ENCODE data around the gene COL7A1. TPM values are rescaled to one million over a fixed set of nuclear protein-coding genes. Genes with fewer than 3 reads are reported as not detected.
"Not testable (repeated sequence)": the region's sequence is repeated elsewhere in the genome, so short reads cannot be mapped to it uniquely, and the experiment has no call there.

Gene COL7A1
- polyA plus RNA-seq, 10 donors, result 3.2 to 54.8 (median 5.4) TPM

GRCh38 chr3:48543271-48543866, 51.8 kb downstream of the COL7A1 start:
- DNase-seq, result peak in 1 of 3 donors; percentile 54

- no peak for DNase-seq
Measured at GRCh38 chr3:48538451-48538850, 56.7 kb downstream of the COL7A1 start.

- no peak for DNase-seq
Measured at GRCh38 chr3:48536785-48537184, 58.3 kb downstream of the COL7A1 start.

- DNase-seq, result no peak
Measured at GRCh38 chr3:48536116-48536515, 59.0 kb downstream of the COL7A1 start.

- DNase-seq, result no peak
Measured at GRCh38 chr3:48535578-48535977, 59.6 kb downstream of the COL7A1 start.

GRCh38 chr3:48532977-48533337, 62.2 kb downstream of the COL7A1 start:
- DNase-seq, result no peak

GRCh38 chr3:48532271-48532976, 62.7 kb downstream of the COL7A1 start:
- DNase-seq, result no peak

GRCh38 chr3:48530701-48531100, 64.4 kb downstream of the COL7A1 start:
- DNase-seq, result not testable (repeated sequence)

- no peak for DNase-seq
Measured at GRCh38 chr3:48528754-48529153, 66.4 kb downstream of the COL7A1 start.

GRCh38 chr3:48528048-48528447, 67.1 kb downstream of the COL7A1 start:
- DNase-seq, result no peak

- DNase-seq, result no peak
Measured at GRCh38 chr3:48524970-48525369, 70.2 kb downstream of the COL7A1 start.

- no peak for DNase-seq
Measured at GRCh38 chr3:48521635-48522034, 73.5 kb downstream of the COL7A1 start.

- no peak for DNase-seq
Measured at GRCh38 chr3:48519277-48519643, 75.9 kb downstream of the COL7A1 start.

- DNase-seq, result no peak
Measured at GRCh38 chr3:48518638-48519276, 76.4 kb downstream of the COL7A1 start.

GRCh38 chr3:48518069-48518468, 77.1 kb downstream of the COL7A1 start:
- no peak for DNase-seq

GRCh38 chr3:48516571-48516970, 78.6 kb downstream of the COL7A1 start:
- no peak for DNase-seq

GRCh38 chr3:48514431-48515227, 80.5 kb downstream of the COL7A1 start:
- no peak for DNase-seq

Other genes with a start within 250 kb of the COL7A1 start
- under 1 TPM in 5 of 10 donors, not detected in 5; 0.11 to 0.43 (median 0.20) TPM for gene FBXW12, start 223.1 kb downstream of the COL7A1 start, polyA plus RNA-seq (ENCODE audit: insufficient read length in 10 of 10)
- gene PLXNB1, start 165.2 kb downstream of the COL7A1 start, polyA plus RNA-seq (ENCODE audit: insufficient read length in 10 of 10), result 10 to 100 TPM; 11.4 to 33.0 (median 20.0) TPM
- gene CCDC51, start 155.2 kb downstream of the COL7A1 start, polyA plus RNA-seq (ENCODE audit: insufficient read length in 10 of 10), result 10 to 100 TPM in 8 of 10 donors, 1 to 10 TPM in 2; 9.2 to 15.2 (median 11.3) TPM
- gene TMA7, start 155.1 kb downstream of the COL7A1 start, polyA plus RNA-seq (ENCODE audit: insufficient read length in 10 of 10), result 100 to 1,000 TPM; 146 to 239 (median 178) TPM
- 1 to 10 TPM; 6.4 to 9.8 (median 7.9) TPM for gene ATRIP, start 148.6 kb downstream of the COL7A1 start, polyA plus RNA-seq (ENCODE audit: insufficient read length in 10 of 10)
- 10 to 100 TPM; 54.3 to 89.5 (median 70.3) TPM for gene SHISA5, start 91.2 kb downstream of the COL7A1 start, polyA plus RNA-seq (ENCODE audit: insufficient read length in 10 of 10)
- 1 to 10 TPM; 3.1 to 5.6 (median 4.5) TPM for gene PFKFB4, start 38.5 kb downstream of the COL7A1 start, polyA plus RNA-seq (ENCODE audit: insufficient read length in 10 of 10)
- gene UCN2, start 31.5 kb downstream of the COL7A1 start, polyA plus RNA-seq (ENCODE audit: insufficient read length in 10 of 10), result 1 to 10 TPM in 1 of 10 donors, under 1 TPM in 3, not detected in 6; 0.16 to 1.1 (median 0.49) TPM
- 100 to 1,000 TPM; 161 to 187 (median 177) TPM for gene UQCRC1, start 14.3 kb upstream of the COL7A1 start, polyA plus RNA-seq (ENCODE audit: insufficient read length in 10 of 10)
- not detected for gene TMEM89, start 26.4 kb upstream of the COL7A1 start, polyA plus RNA-seq (ENCODE audit: insufficient read length in 10 of 10)
- 10 to 100 TPM in 3 of 10 donors, 1 to 10 TPM in 7; 6.2 to 14.1 (median 8.5) TPM for gene SLC26A6, start 40.1 kb upstream of the COL7A1 start, polyA plus RNA-seq (ENCODE audit: insufficient read length in 10 of 10)
- gene CELSR3, start 67.6 kb upstream of the COL7A1 start, polyA plus RNA-seq (ENCODE audit: insufficient read length in 10 of 10), result 1 to 10 TPM in 1 of 10 donors, under 1 TPM in 9; 0.35 to 1.2 (median 0.66) TPM
- gene NCKIPSD, start 90.6 kb upstream of the COL7A1 start, polyA plus RNA-seq (ENCODE audit: insufficient read length in 10 of 10), result 10 to 100 TPM in 1 of 10 donors, 1 to 10 TPM in 9; 5.9 to 11.2 (median 7.8) TPM
- gene IP6K2, start 121.9 kb upstream of the COL7A1 start, polyA plus RNA-seq (ENCODE audit: insufficient read length in 10 of 10), result 100 to 1,000 TPM in 1 of 10 donors, 10 to 100 TPM in 9; 57.4 to 114 (median 77.8) TPM

Data from muscle of back (tissue), 11 donors.